GM18508 (cell line): ENCODE results near the gene PKP3.
"Not testable (repeated sequence)": the region's sequence is repeated elsewhere in the genome, so short reads cannot be mapped to it uniquely, and the experiment has no call there.

ENCODE experiments used
- ATAC-seq: cut with Tn5 transposase; IDR thresholded peaks from one replicate; pipeline ENCODE4 v1.9.1; 2021; ENCODE audit warnings: moderate number of reproducible peaks; ENCODE audit not compliant: insufficient read depth, unreplicated experiment

The PKP3 gene

DNA sequence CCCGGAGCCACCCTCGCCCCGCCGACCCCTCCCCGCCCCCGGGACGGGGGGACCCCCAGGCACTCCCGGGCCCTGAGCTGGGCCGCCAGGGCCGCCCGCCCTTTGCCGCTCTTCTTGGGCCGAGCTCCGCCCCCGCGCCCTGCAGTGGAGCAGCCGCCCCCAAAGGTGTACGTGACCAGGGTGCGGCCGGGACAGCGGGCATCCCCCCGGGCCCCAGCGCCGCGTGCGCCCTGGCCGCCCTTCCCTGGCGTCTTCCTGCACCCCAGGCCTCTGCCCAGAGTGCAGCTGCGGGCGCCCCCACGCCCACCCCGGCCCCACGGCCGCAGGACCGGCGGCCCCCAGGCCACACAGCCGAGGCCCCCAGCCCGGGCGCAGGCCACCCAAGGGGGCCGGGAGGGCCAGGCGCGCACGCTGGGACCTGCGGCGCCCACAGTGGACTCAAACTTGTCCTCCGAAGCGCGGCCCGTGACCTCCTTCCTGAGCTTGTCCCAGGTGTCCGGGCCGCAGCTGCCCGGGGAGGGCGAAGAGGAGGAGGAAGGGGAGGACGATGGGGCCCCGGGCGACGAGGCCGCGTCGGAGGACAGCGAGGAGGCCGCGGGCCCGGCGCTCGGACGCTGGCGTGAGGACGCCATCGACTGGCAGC is 17.4 kb upstream of the PKP3 start:
- ATAC-seq: no peak

DNA sequence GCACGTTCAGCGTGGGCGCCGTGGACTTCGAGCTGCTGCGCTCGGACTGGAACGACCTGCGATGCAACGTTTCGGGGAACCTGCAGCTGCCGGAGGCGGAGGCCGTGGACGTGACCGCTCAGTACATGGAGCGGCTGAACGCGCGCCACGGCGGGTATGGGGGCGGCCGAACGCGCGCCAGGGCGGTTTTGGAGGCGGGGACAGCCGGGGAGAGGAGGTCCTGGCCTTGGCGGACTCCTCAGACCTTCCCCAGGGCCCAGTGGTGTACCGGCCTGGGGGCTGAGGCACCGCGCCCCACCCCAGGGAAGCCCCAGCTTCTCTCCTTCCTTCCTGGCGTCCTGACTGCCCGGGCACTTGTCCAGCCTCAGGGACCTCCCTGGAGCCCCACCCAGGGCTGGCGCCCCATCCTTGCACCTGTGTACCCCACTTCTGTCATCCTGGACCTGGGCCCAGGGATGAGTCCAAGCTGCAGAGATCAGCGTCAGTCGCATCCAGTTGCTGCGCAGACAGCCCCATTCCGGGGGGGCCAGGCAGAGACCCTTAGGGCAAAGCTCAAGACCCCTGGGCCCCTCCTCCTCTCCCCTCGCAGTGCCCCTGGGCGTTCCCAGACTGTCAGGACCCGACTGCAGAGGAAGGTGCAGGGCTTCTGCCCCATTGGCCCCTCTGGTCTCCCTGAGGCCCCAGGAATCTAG is 16.7 kb upstream of the PKP3 start:
- ATAC-seq: no peak

DNA sequence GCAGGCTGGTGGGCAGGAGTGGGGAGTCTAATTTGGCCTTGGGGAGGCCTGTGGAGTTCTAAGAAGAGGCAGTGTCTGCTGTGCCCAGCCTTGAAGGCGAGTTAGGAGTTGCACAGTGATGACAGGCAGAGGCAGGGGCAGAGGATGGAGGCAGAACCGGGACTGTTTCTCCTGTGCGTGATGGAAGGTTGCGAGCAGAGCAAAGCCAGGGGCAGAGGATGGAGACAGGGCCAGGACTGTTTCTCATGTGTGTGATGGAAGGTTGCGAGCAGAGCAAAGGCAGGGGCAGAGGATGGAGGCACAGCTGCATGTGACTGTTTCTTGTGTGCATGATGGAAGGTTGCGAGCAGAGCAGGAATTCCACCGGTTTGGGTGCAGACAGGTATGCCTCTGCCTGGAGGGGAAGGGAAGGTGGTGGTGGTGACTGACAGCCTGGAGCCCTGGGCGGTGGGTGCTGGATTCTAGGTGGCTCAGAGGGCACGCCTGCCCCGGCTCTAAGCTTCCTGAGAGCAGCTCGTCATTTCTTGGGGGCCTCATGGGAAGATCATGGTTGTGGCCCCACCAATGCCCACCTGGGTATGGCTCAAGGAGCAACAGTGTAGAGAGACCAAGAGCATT is 16.0 kb upstream of the PKP3 start:
- no peak for ATAC-seq

DNA sequence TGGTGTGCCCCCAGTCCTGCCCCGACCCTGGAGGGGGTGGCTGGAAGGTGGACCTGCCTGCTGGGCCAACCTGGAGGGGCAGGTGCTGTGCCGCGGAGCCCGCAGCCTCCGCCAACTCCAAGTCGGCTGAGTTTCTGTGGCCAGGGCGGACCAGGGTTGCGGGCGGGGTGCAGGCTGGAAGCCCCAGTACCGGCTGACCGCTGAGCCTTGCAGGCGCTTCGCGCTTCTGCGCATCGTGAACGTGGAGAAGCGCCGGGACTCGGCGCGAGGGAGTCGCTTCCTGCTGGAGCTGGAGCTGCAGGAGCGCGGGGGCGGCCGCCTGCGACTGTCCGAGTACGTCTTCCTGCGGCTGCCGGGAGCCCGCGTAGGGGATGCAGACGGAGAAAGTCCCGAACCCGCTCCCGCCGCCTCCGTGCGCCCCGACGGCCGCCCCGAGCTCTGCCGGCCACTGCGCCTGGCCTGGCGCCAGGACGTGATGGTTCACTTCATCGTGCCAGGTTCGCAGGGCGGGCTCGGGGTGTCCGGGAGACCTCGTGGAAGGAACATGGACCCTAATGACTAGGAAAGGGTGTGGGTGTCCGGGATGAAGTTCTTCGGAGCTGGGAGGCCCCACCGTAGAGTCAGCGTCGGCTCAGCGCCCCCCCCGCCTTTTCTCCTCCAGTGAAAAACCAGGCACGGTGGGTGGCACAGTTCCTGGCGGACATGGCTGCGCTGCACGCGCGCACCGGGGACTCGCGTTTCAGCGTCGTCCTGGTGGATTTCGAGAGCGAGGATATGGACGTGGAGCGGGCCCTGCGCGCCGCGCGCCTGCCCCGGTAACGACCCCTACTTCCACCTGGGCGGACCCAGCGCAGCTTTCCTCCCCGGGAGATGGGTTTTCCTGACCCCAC is 14.6 kb upstream of the PKP3 start:
- ATAC-seq: no peak

DNA sequence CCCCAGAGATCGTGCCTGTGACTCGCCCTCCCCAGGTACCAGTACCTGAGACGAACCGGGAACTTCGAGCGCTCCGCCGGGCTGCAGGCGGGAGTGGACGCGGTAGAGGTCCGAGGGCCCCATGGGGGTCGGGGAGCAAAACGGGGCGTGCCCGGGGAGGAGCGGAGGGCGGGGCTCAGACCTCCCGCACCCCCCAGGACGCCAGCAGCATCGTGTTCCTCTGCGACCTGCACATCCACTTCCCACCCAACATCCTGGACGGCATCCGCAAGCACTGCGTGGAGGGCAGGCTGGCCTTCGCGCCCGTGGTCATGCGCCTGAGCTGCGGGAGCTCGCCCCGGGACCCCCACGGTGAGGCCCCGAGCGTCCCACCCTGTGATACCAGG is 13.9 kb upstream of the PKP3 start:
- no peak for ATAC-seq

DNA sequence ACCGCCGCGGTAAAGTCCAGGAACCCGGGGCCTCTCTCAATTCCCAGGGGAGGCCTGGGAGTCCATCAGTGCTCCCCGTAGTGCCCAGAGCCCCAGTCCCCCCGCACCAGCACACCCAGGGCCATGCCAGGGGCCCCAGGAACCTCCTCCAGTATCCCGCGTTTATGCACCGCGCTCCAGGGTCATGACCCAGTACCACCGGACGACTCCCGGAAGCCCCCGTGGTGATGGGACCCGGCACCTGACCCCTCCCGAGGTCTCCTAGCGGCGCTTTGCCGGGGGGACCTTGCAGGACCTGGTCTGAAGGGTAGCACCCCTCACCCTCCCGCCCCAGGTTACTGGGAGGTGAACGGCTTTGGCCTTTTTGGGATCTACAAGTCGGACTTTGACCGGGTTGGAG is 13.5 kb upstream of the PKP3 start:
- ATAC-seq: no peak

DNA sequence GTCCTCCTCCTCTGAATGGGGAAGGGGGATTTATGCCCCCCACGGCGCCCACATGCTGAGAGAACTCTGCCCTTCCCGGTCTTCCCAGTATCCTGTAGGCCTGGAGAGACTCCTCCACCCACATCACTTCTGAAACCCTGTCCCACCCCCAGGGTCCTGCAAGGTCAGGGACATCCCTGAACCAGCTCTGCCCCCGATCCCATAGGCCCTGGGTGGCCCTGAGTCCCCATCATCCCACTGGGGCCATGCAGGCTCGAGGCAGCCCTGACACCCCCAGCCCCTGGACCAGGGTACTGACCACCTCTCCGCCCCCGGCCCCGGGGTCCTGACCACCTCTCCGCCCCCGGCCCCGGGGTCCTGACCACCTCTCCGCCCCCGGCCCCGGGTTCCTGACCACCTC is 13.0 kb upstream of the PKP3 start:
- ATAC-seq: no peak

DNA sequence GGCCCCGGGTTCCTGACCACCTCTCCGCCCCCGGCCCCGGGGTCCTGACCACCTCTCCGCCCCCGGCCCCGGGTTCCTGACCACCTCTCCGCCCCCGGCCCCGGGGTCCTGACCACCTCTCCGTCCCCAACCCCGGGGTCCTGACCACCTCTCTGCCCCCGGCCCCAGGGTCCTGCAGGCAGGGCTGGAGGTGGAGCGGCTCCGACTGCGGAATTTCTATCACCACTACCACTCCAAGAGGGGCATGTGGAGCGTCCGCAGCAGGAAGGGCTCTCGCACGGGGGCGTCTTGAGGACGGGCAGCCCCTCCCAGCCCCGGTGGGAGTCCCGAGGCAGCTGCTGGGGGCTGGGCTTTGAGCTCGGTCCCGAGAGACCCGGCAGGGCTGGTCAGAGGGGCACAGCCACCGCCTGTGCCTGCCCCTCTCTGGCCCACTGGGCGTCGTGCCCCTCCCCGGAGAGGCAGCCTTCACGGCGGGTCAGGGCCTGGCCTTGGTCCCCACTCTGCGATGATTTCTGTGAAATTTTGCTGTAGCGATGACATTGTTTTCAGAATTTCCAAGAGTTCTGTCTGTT is 12.4 kb upstream of the PKP3 start:
- no peak for ATAC-seq

DNA sequence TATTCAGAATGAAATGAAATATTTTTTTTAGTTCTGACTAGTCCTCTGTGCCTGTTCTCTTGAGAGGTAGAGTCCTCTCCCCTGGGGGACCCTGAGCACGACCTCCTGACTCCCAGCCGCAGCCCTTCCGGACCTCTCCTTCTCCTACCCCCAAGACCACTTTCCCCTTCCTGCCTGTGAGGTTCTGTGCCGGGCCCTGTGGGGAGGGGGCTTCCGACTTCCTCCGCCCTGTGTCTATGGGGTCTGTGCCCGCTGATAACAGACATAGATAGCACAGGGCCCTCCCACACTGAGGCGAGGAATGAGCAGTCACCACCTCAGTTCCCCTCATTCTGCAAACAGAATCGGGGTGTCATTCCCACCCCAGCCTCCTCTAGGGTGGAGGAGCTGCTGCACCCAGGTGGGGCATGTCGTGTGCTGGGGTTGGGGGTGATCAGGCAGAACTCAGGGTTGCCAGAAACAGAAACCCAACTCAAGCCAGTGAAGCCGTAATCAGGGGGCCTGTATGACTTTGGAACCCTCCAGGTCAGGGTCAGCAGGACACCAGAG is 11.9 kb upstream of the PKP3 start:
- no peak for ATAC-seq

DNA sequence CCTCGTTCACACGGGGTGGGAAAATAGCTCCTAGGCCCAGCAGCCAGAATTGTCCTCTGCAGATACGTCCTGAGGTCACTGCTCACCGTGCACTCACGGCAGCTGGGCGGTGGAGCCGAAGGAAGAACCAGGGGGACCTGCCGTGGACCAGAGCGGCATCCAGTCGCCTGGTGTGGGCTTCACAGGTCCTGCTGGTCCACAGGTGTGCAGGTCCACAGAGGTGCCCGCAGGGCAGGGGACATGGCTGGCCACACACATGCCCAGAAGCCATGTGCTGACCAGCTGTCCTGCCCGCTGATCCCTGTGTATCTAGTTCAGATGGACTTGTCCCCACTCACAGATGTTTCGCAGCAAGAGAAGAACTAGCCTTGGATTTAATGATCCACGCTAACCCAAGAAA is 10.6 kb upstream of the PKP3 start:
- no peak for ATAC-seq

DNA sequence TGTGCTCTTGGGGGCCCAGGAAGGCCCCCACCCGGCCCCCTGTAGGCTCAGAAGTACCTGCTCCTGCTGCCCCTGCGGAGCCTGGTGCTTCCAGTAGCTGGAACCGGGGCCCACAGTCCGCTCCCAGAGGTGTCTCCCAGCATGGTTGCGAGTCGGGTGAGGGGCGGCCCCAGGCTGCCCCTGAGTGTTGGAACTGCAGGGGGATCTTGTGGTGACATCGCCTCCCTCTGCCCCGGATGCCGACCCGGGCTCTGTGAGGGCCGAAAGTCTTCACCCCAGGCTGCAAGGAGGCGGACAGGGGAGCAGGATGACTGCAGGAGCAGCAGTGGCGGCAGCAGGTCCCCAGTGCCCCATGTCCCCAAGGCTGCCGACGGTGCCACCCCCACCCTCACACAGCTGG is 9.5 kb upstream of the PKP3 start:
- no peak for ATAC-seq

DNA sequence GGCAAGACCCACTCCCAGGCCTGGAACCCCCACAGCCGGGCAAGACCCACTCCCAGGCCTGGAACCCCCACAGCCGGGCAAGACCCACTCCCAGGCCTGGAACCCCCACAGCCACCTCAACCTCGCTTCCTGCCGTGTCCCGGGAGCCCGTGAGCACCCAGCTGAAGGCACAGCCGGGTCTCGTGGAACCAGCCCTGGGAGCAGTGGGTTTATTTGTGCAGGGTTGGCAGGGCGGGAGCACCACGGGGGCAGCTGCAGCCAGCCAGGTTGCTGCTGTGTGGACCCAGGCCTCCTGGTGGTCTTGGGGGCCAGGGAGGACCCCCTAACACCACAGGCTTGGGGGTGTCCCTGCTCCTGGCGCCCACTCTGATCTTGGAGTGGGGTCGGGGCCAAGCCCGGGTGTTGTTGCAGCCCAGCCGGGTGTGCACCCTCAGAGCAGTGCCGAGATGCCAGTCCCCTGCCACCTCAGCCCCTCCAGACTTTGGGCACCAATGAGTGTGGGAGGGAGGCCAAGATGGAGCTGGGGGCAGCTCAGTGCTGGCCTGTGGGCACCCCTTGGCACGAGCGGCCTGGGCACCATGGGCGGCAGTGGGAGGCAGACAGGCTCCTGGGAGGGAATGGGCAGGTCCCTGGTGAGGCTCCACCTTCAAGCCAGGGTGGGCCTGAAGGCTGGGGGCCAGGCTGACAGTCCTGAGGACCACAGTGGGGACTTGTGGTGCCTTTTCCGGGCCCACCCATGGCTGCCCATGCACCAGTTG is 8.2 kb upstream of the PKP3 start:
- no peak for ATAC-seq

DNA sequence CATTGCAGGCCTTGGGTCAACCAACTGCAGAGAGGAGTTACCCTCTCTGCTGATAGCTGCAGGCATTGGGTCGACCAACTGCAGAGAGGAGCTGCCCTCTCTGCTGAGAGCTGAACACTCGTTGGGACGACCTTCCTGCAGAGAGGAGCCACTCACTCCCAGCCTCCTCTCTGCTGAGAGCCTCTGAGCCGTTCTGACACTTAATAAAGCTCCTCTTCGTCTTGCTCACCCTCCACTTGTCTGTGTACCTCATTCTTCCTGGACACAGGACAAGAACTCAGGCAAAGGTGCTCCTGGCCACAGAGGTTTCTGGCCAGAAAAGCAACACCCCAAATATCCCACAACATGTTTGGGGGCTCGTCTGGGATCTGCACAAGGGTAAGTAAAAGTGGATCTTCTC is 7.5 kb upstream of the PKP3 start:
- ATAC-seq: no peak

DNA sequence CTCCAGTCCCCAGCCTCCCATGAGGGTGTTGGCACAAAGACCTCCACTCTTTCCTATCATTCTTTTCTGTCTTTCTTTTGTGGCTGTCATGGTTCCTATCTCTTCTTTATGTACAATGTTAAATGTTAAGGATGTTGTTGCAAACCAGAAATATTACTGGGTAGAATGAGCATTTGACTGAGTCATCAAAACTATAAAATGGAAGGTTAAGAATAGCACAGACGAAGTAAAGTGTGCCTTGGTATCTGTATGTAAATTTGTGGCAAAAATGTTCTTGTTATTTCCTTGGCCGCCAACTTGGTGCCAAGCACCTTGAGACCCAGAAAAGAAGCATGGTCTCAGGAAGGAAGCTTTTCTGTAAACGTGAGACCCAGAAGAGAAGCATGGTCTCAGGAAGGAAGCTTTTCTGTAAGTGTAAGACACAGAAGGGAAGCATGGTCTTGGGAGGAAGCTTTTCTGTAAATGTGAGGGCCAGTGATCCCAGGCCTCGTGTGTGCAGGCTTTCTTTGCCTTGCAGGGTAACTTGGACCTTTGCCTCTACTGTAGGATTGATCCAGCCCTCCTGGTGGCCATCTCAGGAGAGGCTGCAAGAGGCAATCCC is 6.7 kb upstream of the PKP3 start:
- no peak for ATAC-seq

DNA sequence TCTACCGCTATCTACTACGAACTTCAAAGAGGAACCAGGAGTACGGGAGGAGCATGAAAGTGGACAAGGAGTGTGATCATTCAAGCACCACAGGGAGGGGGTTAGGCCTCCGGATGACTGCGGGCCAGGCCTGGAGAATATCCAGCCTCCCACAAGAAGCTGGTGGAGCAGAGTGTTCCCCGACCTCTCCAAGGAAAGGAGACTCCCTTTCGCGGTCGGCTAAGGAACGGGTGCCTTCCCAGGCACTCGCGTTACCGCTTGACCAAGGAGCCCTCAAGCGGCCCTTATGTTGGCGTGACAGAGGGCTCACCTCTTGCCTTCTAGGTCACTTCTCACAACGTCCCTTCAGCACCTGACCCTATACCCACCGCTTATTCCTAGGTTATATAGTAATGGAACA is 4.6 kb upstream of the PKP3 start:
- not testable (repeated sequence) for ATAC-seq

DNA sequence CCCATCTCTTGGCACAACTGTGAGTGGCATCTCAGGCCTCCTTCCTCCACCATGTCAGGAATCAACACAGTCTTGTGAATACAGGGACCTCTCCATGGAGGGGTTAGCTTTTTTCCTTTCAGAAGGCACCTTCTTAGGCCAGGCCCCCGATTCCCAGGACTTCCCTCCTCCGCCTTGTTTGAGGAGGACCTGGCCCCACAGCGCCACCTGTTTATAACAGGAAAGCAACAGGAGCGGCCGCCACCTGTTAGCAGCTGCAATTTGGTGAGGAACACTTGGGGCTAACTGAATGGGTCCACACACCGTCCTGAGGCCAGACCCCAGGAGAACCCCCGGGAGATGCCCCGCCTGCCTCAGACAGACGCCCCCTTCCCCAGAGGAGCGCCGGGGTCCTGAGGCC is 3.8 kb upstream of the PKP3 start:
- no peak for ATAC-seq

DNA sequence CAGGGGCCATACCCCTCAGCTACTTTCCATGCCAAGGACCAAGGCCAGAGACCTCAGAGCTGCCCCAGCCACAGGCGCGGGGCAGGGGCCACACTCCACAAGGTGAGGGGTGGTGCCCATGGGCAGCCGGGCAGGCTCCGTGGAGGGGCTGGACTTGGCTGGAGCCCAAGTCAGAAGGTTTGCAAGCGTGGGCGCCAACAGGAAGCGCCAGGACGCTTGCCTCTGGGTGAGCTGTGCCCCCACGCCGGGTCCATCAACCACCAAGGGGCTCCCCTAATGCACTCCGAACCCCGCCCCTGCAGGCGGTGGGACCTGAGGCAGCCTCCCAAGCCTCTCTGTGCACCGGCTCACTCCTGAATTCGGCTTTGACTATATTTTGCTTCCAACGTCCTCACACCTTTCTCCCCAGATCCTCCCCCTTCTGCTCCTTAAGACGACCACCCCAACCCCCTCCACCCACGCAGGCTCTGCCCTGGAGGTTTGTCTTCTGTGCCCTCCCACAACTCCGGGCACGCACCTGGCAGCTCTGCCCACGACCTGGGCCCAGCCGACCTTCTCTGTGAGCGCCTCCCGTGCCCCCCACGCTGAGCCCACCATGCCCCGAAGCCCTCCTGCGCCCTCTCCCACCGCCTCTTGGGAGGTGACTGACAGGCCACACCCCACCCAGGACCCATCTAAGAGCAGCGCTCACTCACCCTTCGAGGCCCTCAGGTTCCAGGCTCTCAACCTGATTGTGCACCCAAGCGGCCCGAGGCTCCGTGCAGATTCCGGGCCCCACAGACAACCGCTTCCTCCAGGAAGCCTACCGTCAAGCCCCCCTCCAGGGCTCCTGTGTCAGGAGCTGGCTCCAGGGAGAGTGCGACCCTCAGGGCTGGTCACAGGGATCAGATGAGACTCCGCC is 2.6 kb upstream of the PKP3 start:
- ATAC-seq: no peak

DNA sequence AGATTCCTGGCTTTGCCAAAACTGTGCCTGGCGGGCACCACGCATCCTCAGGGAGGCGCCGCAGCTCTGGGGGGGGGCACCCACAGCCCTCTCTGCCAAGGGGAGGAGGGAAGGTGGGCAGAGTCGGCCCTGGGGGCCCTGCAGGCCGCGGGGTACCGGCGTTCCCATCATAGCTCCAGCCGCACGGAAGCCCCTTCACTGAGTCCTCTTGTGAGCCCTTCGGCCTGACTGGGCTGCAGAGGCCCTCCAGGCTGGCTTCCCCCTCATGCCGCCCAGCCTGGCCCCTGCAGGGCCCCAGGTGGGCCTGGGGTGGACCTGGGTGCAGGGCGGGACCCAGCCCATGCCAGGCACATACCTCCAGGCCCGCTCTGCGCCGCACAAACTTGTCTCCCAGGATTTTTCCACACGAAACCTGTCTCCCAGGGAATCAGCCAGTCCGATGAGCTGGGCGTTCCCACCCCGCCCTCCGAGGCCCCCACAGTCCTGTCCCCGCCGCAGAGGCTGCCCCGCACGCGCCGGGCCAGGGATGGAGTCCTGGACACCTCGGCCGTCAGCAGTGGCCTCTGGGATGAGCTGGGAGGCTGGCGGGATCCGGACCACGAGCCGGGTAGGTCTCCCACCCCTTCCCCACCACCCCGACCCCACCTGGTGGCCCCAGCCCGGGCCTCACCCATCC is 1.8 kb upstream of the PKP3 start:
- ATAC-seq: no peak
